IPS DF 4.7 (cell line): ENCODE data around the gene GOLGA8A.
"Not testable (repeated sequence)": the region's sequence is repeated elsewhere in the genome, so short reads cannot be mapped to it uniquely, and the experiment has no call there.

Source experiments
- DNase-seq: peaks from one replicate; pipeline ENCODE4 v3.0.0-alpha.2; 2013; ENCODE audit warnings: low spot score; ENCODE audit errors: extremely low read depth

GOLGA8A gene

DNA sequence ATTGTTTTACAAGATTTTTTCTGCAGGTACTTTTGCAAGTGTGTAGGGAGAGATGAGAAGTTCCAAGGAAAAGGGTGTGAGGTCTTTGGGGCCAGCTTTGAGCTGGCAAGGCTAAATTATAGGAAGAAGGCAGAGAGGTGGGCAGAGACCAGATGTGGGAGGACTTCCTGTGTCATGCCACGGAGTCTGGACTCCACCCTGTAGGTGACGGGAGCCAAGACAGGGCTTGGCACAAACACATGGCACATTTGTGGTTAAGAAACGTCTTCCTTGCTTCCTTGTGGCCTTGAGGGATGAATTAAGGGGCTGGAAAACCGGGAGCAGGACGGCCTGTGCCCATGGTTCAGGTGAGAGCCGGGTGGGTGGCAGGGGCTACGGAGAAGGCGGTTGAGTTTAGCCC is 19.2 kb downstream of the GOLGA8A start:
- not testable (repeated sequence) for DNase-seq

DNA sequence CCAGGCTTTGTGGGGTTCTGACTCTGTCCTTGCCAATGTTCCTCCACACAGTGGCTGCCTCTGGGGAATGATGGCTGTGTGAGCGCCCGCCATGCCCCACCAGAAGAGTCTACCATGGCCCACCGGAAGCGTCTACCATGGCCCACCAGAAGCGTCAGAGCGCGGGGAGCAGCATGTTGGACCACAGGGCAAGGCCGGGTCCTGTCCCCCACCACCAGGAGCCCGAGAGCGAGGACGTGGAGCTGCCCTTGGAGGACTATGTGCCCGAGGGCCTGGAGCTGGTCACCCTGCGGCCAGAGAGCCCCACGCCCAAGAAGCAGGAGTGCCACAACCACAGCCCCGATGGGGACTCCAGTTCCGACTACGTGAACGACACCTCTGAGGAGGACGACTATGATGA is 28.1 kb downstream of the GOLGA8A start:
- DNase-seq = not testable (repeated sequence)

DNA sequence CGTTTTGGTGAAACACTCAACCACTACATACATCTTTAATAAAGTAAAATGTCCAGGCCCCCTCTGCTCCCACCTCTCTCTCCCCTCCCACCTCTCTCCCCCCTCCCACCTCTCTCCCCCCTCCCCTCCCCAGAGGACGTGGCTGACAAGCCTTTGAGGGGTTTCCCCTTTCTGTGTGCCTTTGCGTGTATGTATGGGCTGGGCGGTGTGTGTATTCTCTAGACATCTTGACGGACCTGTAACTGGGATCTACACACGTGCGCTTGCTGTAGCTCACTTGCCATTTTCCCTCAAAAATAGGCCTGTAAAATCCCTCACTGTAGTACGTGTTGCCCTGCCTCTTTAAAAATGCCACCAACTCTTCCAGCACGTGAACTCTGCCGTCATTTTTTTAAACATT is 28.6 kb downstream of the GOLGA8A start:
- DNase-seq = not testable (repeated sequence)

- not testable (repeated sequence) for DNase-seq
These were observed 33.7 kb downstream of the GOLGA8A start for GRCh38 chr15:34403899-34404298.

DNA sequence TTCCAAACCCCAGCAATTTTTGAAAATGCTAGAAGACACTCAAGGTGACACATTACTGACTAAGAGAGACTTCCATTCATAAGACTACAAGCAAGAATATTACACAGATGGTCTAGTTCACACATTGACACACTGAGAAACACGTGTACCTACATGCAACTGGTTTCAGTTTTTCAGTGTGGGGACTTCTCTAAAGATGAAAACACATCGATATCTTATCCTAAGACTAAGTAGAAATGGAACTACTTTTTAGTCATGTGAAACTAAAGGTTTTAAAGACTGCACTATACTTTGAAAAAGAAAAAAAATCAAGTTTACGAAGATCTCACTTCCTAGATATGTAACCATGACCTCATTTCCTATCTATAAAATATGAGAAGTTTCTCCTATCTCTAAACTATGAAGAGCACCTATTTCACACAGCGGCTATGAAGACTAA is 34.4 kb downstream of the GOLGA8A start:
- DNase-seq = not testable (repeated sequence)

GRCh38 chr15:34397637-34398259 is 39.9 kb downstream of the GOLGA8A start:
- not testable (repeated sequence) for DNase-seq

GRCh38 chr15:34392981-34393380 is 44.6 kb downstream of the GOLGA8A start:
- not testable (repeated sequence) for DNase-seq

GRCh38 chr15:34389594-34390086 is 48.0 kb downstream of the GOLGA8A start:
- DNase-seq = not testable (repeated sequence)
